Endodermal cell (in vitro differentiated cells): Measurements from ENCODE around the gene MISP. TPM values are rescaled to one million over a fixed set of nuclear protein-coding genes. Genes with fewer than 3 reads are reported as not detected.

Experiments
- DNase-seq: peaks from one replicate; pipeline ENCODE4 v3.0.0-alpha.2; 2017
- H3K27ac ChIP-seq: 2 replicates; pipeline ENCODE4 v1.5.1; 2013; ENCODE audit warnings: mild to moderate bottlenecking, low read depth, low read length, moderate library complexity
- H3K27me3 ChIP-seq: 2 replicates; pipeline ENCODE4 v1.6.1; 2013; ENCODE audit warnings: mild to moderate bottlenecking, low read length, moderate library complexity; ENCODE audit not compliant: insufficient read depth, control insufficient read depth, poor library complexity, severe bottlenecking
- H3K36me3 ChIP-seq: 2 replicates; pipeline ENCODE4 v1.7.0; 2013; ENCODE audit warnings: mild to moderate bottlenecking, low read length, moderate library complexity; ENCODE audit not compliant: control insufficient read depth, insufficient read depth
- H3K4me1 ChIP-seq: one replicate; pipeline ENCODE4 v1.7.0; 2013; ENCODE audit warnings: low read length; ENCODE audit not compliant: control insufficient read depth, insufficient read depth
- H3K4me3 ChIP-seq: 2 replicates; pipeline ENCODE4 v1.5.1; 2013; ENCODE audit warnings: mild to moderate bottlenecking, low read length, moderate library complexity
- H3K9ac ChIP-seq: 2 replicates; pipeline ENCODE4 v1.6.1; 2013; ENCODE audit warnings: mild to moderate bottlenecking, low read length, moderate library complexity; ENCODE audit not compliant: poor library complexity, severe bottlenecking; ENCODE audit errors: extremely low read depth
- H3K9me3 ChIP-seq: 2 replicates; pipeline ENCODE4 v1.6.1; 2013; ENCODE audit warnings: mild to moderate bottlenecking, low read length, moderate library complexity; ENCODE audit not compliant: control insufficient read depth
- H3K27ac Mint-ChIP-seq: 2 replicates; pipeline ENCODE4 v1.8.0; 2020; ENCODE audit warnings: mixed read lengths
- H3K27me3 Mint-ChIP-seq: 2 replicates; pipeline ENCODE4 v1.8.0; 2021; ENCODE audit warnings: mild to moderate bottlenecking, mixed read lengths; ENCODE audit not compliant: insufficient read depth
- H3K36me3 Mint-ChIP-seq: 2 replicates; pipeline ENCODE4 v1.8.0; 2020; ENCODE audit warnings: low read depth, mixed read lengths
- H3K4me1 Mint-ChIP-seq: 2 replicates; pipeline ENCODE4 v1.8.0; 2020; ENCODE audit warnings: mixed read lengths
- H3K4me3 Mint-ChIP-seq: 2 replicates; pipeline ENCODE4 v1.8.0; 2020; ENCODE audit warnings: mild to moderate bottlenecking, moderate library complexity, mixed read lengths
- H3K9me3 Mint-ChIP-seq: 2 replicates; pipeline ENCODE4 v1.8.0; 2020; ENCODE audit warnings: mild to moderate bottlenecking, mixed read lengths
- CTCF ChIP-seq: fragments of 200-600 bp; sonication (generic); conservative IDR thresholded peaks from 2 replicates; pipeline ENCODE4 v1.5.0; 2021; ENCODE audit warnings: antibody characterized with exemption, mild to moderate bottlenecking
- WGBS, 2 experiments: methylation state at CpG; one replicate each; pipeline versions ENCODE4 v1.1.5 to v1.1.7; 2013; ENCODE audit warnings: missing lambda C conversion rate in 2 of 2, mixed read lengths in 1 of 2; ENCODE audit not compliant: insufficient coverage in 1 of 2, insufficient read length in 1 of 2; 5-methylcytosine and 5-hydroxymethylcytosine counted together
- total RNA-seq, 2 donors: library from RNA; stranded (reverse); fragmentation: NEBNext Ultra II Directional in 1 of 2; extraction: Animal tissue kit (Norgen Biotek cat#: 25700) in 1 of 2; gene quantifications; 2 replicates in 1 of 2; 3 replicates in 1 of 2; pipeline ENCODE4 v1.2.1, GENCODE V29; 2021

Gene MISP
- total RNA-seq, 2 donors from 2014 or later: 0.11 TPM; not detected in 1

GRCh38 chr19:709196-709964 is 41.5 kb upstream of the MISP start:
- 4 to 7% methylated on average over 10 to 72 of the region's 78 CpGs for WGBS, 2 experiments
- Mint-ChIP-seq H3K36me3 (no peaks in the 10 kb centered on the region), H3K4me1 (peaks cover 8% of the 10 kb centered on the region), H3K4me3 (peak overlapping the region; percentile 53), H3K27ac (no peak overlapping the region), H3K27me3 (peaks cover 11% of the 10 kb centered on the region), H3K9me3 (peaks cover 11% of the 10 kb centered on the region)
- Histone ChIP-seq H3K36me3 (no peaks in the 10 kb centered on the region), H3K9ac (peak overlapping the region; percentile 11), H3K27me3 (no peaks in the 10 kb centered on the region), H3K4me1 (no peaks in the 10 kb centered on the region), H3K9me3 (no peaks in the 10 kb centered on the region), H3K27ac (peak overlapping the region; percentile 38), H3K4me3 (peak overlapping the region; percentile 76)
- TF ChIP-seq CTCF: no peak
- DNase-seq: no peak

- H3K4me3 ChIP-seq: peak overlapping the region; percentile 76
- no peak for TF ChIP-seq CTCF
- no peaks in the 10 kb centered on the region for H3K36me3 Mint-ChIP-seq
- peak overlapping the region; percentile 53 for H3K4me3 Mint-ChIP-seq
- 71 to 83% methylated on average over 10 to 25 of the region's 27 CpGs for WGBS, 2 experiments
- H3K9me3 Mint-ChIP-seq: peaks cover 12% of the 10 kb centered on the region
- H3K4me1 ChIP-seq: no peaks in the 10 kb centered on the region
- H3K27me3 Mint-ChIP-seq: peaks cover 11% of the 10 kb centered on the region
- no peaks in the 10 kb centered on the region for H3K36me3 ChIP-seq
- H3K9ac ChIP-seq: no peak overlapping the region
- no peak overlapping the region for H3K27ac Mint-ChIP-seq
- peak overlapping the region; percentile 38 for H3K27ac ChIP-seq
- DNase-seq: no peak
- no peaks in the 10 kb centered on the region for H3K9me3 ChIP-seq
- peaks cover 8% of the 10 kb centered on the region for H3K4me1 Mint-ChIP-seq
- no peaks in the 10 kb centered on the region for H3K27me3 ChIP-seq
Observed at GRCh38 chr19:709965-710571, 40.8 kb upstream of the MISP start.

GRCh38 chr19:710767-711166 is 40.1 kb upstream of the MISP start:
- H3K27me3 Mint-ChIP-seq: peaks cover 9% of the 10 kb centered on the region
- peaks cover 8% of the 10 kb centered on the region for H3K4me1 Mint-ChIP-seq
- TF ChIP-seq CTCF: no peak
- peak overlapping the region; percentile 53 for H3K4me3 Mint-ChIP-seq
- WGBS, 2 experiments: 84 to 87% methylated on average over 19 to 21 of the region's 21 CpGs
- H3K9me3 Mint-ChIP-seq: peaks cover 19% of the 10 kb centered on the region
- Histone ChIP-seq H3K4me1 (no peaks in the 10 kb centered on the region), H3K36me3 (no peaks in the 10 kb centered on the region), H3K9ac (no peak overlapping the region), H3K27ac (peak overlapping the region; percentile 66), H3K4me3 (peak overlapping the region; percentile 45), H3K27me3 (no peaks in the 10 kb centered on the region), H3K9me3 (peaks cover 4% of the 10 kb centered on the region)
- no peak overlapping the region for H3K27ac Mint-ChIP-seq
- peaks cover 7% of the 10 kb centered on the region for H3K36me3 Mint-ChIP-seq
- no peak for DNase-seq
